HG03280 (cell line): ENCODE results near the gene RBM20.

ENCODE experiments used
- ATAC-seq: cut with Tn5 transposase; IDR thresholded peaks from one replicate; pipeline ENCODE4 v1.9.1; 2021; ENCODE audit warnings: mild to moderate bottlenecking, moderate library complexity; ENCODE audit not compliant: unreplicated experiment

Gene RBM20

GRCh38 chr10:110779489-110779888 lies 135.4 kb downstream of the RBM20 start:
- no peak for ATAC-seq

DNA sequence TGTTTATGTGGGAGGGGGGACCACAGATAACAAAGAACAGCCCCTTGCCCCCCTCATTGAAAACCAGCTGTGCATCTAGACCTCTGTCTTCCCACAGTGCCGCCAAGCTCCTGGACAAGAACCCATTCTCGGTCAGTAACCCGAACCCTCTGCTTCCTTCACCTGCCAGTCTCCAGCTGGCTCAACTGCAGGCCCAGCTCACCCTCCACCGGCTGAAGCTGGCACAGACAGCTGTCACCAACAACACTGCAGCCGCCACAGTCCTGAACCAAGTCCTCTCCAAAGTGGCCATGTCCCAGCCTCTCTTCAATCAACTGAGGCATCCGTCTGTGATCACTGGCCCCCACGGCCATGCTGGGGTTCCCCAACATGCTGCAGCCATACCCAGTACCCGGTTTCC lies 136.6 kb downstream of the RBM20 start:
- ATAC-seq, result no peak

DNA sequence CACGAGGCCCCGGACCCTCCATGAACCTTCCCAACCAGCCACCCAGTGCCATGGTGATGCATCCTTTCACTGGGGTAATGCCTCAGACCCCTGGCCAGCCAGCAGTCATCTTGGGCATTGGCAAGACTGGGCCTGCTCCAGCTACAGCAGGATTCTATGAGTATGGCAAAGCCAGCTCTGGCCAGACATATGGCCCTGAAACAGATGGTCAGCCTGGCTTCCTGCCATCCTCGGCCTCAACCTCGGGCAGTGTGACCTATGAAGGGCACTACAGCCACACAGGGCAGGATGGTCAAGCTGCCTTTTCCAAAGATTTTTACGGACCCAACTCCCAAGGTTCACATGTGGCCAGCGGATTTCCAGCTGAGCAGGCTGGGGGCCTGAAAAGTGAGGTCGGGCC lies 137.0 kb downstream of the RBM20 start:
- no peak for ATAC-seq

- no peak for ATAC-seq
Observed at GRCh38 chr10:110782616-110783015, 138.5 kb downstream of the RBM20 start.

GRCh38 chr10:110783509-110784107 lies 139.5 kb downstream of the RBM20 start:
- no peak for ATAC-seq

GRCh38 chr10:110784198-110784597 lies 140.1 kb downstream of the RBM20 start:
- no peak for ATAC-seq

- ATAC-seq, result no peak
Observed at GRCh38 chr10:110786172-110786571, 142.0 kb downstream of the RBM20 start.

DNA sequence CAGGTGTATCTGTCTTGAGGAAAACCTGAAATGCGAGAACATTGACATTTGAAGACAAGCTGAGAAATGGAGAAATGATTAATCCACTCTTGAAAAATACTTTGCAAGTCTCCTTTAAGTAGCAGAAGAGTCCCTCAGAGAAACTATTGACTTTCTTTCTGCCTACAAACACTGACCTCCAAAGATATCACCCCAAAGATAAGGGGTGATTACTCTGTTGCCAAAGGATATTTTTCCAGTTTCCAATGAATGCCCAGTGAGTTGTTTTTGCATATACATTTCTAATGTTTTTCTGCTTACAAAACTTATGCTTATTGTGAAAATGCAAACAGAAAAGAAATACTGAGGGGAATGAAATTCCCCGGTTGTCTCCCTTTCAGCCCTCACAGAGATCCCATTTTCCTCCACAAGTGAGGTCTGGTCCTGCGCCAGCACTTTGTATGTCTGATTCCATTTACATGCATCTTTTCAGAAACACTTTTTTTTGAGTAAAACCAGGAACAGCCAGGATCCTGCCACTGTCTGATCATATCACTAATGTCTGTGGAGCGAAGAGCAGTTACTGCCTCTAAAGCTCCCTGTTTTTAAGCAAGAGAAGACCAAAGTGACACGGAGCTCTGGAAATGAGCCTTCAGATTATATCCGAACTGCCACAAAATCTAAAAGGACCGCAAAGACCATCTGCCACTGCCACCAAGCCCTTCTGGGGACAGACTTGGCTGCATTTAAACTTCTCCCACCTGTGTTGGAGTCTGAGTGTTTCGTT lies 144.7 kb downstream of the RBM20 start:
- ATAC-seq, result no peak

- no peak for ATAC-seq
Observed at GRCh38 chr10:110789604-110790433, 145.7 kb downstream of the RBM20 start.

- ATAC-seq, result no peak
Observed at GRCh38 chr10:110790913-110791506, 146.9 kb downstream of the RBM20 start.

DNA sequence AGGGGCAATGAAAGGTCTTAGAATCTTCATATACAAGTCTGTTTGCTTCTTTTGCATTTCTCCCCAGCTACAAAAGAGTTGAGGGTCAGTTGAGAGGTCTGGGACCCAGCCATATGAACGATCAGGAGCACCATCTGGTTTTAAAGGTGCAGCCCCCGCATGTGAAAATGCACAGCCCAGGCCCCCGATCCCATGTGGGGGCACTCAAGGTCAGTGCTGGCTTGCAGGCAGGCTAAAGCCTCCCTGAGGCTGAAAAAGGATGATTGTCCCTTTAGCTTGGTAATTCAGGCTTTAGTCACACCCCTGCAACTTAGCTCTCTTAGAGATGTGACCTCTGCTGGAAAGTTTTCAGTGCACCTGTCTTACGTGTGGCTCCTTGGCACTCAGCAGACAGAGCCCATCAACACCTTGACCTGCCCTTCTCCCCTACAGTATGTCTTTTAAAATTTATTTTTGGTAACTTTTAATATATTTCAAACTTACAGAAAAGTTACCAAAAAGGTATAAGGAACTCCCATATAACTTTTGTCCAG lies 147.5 kb downstream of the RBM20 start:
- ATAC-seq, result no peak

GRCh38 chr10:110792476-110793125 lies 148.5 kb downstream of the RBM20 start:
- ATAC-seq, result no peak

DNA sequence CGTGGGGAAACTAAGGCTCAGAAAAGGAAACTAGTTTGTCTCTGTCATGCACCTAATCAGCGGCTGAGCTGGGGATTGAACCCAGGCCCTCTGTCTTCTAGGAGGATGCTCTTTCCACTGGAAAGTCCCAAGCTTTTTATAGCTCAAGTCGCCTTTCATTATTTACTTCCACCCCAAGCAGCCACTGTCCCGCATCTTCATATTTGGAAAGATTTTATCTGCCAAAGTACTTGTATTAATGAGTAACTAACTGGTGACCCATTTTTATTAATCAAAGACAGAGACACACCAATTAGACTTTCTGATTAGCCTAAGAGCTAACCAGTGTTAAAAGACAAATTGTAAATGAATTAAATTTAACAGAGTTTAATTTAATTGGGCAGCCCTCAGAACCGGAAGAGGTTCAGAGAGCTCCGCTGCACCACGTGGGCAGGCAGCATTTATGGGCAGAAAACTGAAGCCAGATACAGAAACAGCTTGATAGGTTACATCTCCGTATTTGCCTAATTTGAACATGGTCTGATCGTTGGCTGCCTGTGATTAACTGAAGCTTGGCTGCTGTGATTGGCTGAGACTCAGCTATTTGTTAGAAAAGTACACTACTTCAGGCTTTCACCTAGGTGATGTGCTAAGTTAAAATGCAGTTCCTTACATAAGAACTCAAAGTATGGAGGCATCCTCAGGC lies 149.1 kb downstream of the RBM20 start:
- ATAC-seq, result no peak

- no peak for ATAC-seq
Observed at GRCh38 chr10:110793886-110794285, 149.8 kb downstream of the RBM20 start.

DNA sequence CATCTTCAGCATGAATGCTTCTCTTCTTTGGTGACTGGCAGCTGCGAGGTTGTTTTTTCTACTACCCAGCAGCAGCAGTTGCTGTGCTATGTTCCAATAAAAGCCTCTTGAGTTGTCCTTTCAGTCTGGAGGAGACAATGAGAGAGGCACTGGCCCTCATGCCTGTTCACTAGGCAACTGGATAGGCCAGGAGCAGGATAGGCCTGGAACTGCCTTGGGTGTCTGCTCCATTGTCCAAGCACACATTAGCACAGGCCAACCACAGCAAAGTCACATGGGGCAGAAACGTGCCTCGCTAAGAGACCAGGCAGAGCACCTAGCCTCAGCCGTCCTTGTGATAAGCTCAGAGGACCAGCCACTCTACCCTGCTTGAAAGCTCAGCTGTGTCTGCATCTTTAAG lies 150.7 kb downstream of the RBM20 start:
- no peak for ATAC-seq

GRCh38 chr10:110797416-110797815 lies 153.3 kb downstream of the RBM20 start:
- ATAC-seq, result no peak

DNA sequence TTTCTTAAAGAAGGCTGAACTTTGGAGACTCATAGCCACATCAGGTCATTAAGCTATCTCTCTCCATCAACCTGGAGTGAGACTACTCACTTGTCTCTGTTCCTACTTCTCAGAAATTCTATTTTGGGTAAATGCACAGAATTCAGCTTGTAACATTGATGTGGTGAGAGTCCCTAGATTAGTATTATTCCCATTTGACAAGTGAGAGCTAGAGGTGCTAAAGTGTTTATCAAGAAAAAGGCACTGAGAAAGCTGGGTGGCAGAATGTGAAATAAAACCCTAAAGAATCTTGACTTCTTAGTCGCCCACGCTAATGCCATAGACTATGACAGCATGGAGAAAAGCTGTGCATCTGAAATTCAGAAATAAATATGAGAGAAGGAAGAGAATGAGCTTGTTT lies 154.2 kb downstream of the RBM20 start:
- ATAC-seq, result no peak

DNA sequence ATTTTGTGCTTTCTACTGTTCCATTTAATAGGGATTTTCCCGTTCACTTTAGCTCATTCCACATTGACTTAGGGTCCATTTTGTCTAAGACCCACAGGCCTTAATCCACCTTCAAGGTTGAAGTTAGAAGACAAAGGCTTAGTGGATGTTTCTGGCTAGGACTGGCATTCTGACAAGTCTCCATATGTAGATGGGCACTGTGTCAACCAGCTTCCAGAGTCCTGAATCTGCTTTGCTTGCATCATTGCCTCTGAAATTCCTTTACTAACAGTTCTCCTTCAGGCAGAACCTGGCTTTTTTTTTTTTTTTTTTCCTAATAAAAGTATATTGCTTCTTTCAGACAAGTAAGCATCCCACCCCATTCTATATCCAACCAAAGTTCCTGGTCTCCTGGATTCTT lies 158.0 kb downstream of the RBM20 start:
- no peak for ATAC-seq

GRCh38 chr10:110802551-110803238 lies 158.6 kb downstream of the RBM20 start:
- peak; percentile 62 for ATAC-seq
